Measurements from ENCODE around the gene ERVW-1. TPM values are rescaled to one million over a fixed set of nuclear protein-coding genes. Genes with fewer than 3 reads are reported as not detected.

The ERVW-1 gene
- polyA plus RNA-seq, 3 donors, result not detected

GRCh38 chr7:92462560-92462959 is 15.2 kb downstream of the ERVW-1 start:
- no peaks in the 10 kb centered on the region for H3K27me3 Mint-ChIP-seq (ENCODE audit: low read depth in 3 of 3)
- H3K4me3 ChIP-seq (replicated peaks in 1 of 3; ENCODE audit: low read depth in 2 of 3, low read length in 3 of 3), result no peak overlapping the region
- H3K9me3 ChIP-seq (replicated peaks in 1 of 2; ENCODE audit: control insufficient read depth in 1 of 2, insufficient read depth in 1 of 2, low read length in 2 of 2), result no peaks in the 10 kb centered on the region
- no peaks in the 10 kb centered on the region for H3K4me1 ChIP-seq (ENCODE audit: control insufficient read depth in 1 of 2, insufficient read depth in 2 of 2, low read length in 2 of 2)
- no peak overlapping the region for H3K9ac ChIP-seq (ENCODE audit: insufficient read depth, low read length, poor library complexity, severe bottlenecking)
- no peak for DNase-seq
- H3K4me2 ChIP-seq (replicated peaks; ENCODE audit: extremely low read depth, low read length, poor library complexity, severe bottlenecking), result no peak overlapping the region
- H3K27ac ChIP-seq (ENCODE audit: low read depth in 1 of 2, low read length in 2 of 2), result no peak overlapping the region
- no peak overlapping the region for H3K4me3 Mint-ChIP-seq
- no peaks in the 10 kb centered on the region for H3K79me2 ChIP-seq (ENCODE audit: insufficient read depth, low read length)
- no peaks in the 10 kb centered on the region for H4K20me1 ChIP-seq (ENCODE audit: insufficient read depth, low read length)
- no peaks in the 10 kb centered on the region for H3K27me3 ChIP-seq (ENCODE audit: control insufficient read depth in 2 of 2, insufficient read depth in 2 of 2, low read length in 2 of 2)
- H3K27ac Mint-ChIP-seq, result no peak overlapping the region
- H3K4me1 Mint-ChIP-seq, result no peaks in the 10 kb centered on the region
- peaks cover 17 to 39% of the 10 kb centered on the region in 2 donors for H3K36me3 Mint-ChIP-seq
- TF ChIP-seq CTCF (IDR thresholded peaks at IDR 0.05), result no peak
- peaks cover 6 to 38% of the 10 kb centered on the region in 2 donors for H3K36me3 ChIP-seq (replicated peaks in 1 of 2; ENCODE audit: control insufficient read depth in 1 of 2, insufficient read depth in 2 of 2, low read length in 2 of 2)
- H3K9me3 Mint-ChIP-seq, result peaks cover 0 to 2% (median 0%) of the 10 kb centered on the region in 7 donors
- intact Hi-C loops (cut with micrococcal nuclease), result no loop called here
- WGBS (ENCODE audit: insufficient coverage), result no CpG with 5 or more reads among the region's 3 CpGs
- H2AFZ ChIP-seq (ENCODE audit: insufficient read depth, low read depth, low read length, poor library complexity, severe bottlenecking), result no peak overlapping the region

DNA sequence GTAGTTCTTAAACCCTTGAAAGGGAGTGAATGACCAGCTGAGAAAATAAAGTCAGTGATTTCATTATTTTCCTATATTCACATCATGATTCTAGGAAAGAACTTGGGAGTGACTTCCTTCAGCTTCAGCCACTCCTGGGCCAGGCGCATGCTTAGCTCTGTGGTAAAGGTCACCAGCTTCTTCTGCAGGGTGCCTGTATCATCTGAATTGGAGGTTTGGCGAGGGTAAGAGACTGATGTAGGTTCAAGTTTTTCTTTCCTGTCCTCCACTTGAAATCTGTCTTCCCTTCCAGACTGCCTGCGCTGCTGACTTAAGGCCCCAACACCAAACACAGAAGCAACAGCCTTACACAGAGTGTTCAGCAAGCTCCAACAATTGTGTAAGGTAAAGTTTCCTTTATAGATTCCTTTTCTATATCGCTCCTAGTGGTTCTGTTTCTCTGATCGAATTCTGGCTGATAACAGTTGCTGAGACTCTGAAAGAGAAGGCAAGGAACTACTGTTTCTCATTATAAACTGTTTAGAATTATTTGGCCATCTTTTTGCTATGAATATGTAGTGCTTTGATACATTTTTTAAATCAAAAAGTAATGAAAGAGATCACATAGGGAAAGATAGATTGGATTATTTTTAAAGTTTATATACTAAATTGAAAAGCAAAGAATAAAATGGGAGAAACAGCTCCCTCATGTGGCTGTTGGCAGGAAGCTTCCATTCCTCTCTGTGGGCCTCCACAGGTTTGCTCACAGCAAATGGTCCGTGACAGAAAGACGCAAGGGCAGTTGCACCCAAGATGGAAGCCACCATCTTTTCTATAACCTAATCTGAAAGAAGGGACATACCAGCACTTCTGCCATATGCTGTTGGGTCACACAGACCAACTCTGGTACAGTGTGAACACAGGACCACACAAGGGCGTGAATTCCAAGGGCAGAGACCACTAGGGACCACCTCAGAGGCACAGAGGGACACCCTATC is 16.4 kb downstream of the ERVW-1 start:
- peak; percentile 76 for TF ChIP-seq CTCF (IDR thresholded peaks at IDR 0.05)
- H3K27me3 Mint-ChIP-seq (ENCODE audit: low read depth in 3 of 3), result no peaks in the 10 kb centered on the region
- 60% methylated on average over 1 of the region's 8 CpGs for WGBS (ENCODE audit: insufficient coverage)
- peaks cover 15 to 48% of the 10 kb centered on the region in 2 donors for H3K36me3 ChIP-seq (replicated peaks in 1 of 2; ENCODE audit: control insufficient read depth in 1 of 2, insufficient read depth in 2 of 2, low read length in 2 of 2)
- H3K36me3 Mint-ChIP-seq, result peaks cover 20 to 47% of the 10 kb centered on the region in 2 donors
- H3K27ac ChIP-seq (ENCODE audit: low read depth in 1 of 2, low read length in 2 of 2), result no peak overlapping the region
- no peaks in the 10 kb centered on the region for H3K4me1 Mint-ChIP-seq
- H3K27me3 ChIP-seq (ENCODE audit: control insufficient read depth in 2 of 2, insufficient read depth in 2 of 2, low read length in 2 of 2), result no peaks in the 10 kb centered on the region
- H2AFZ ChIP-seq (ENCODE audit: insufficient read depth, low read depth, low read length, poor library complexity, severe bottlenecking), result no peak overlapping the region
- H3K9ac ChIP-seq (ENCODE audit: insufficient read depth, low read length, poor library complexity, severe bottlenecking), result no peak overlapping the region
- no peaks in the 10 kb centered on the region for H3K79me2 ChIP-seq (ENCODE audit: insufficient read depth, low read length)
- no peak overlapping the region for H3K4me2 ChIP-seq (replicated peaks; ENCODE audit: extremely low read depth, low read length, poor library complexity, severe bottlenecking)
- H3K9me3 Mint-ChIP-seq, result no peaks in the 10 kb centered on the region
- H3K4me3 ChIP-seq (replicated peaks in 1 of 3; ENCODE audit: low read depth in 2 of 3, low read length in 3 of 3), result no peak overlapping the region
- no peaks in the 10 kb centered on the region for H3K9me3 ChIP-seq (replicated peaks in 1 of 2; ENCODE audit: control insufficient read depth in 1 of 2, insufficient read depth in 1 of 2, low read length in 2 of 2)
- intact Hi-C loops (cut with micrococcal nuclease), result no loop called here
- no peaks in the 10 kb centered on the region for H3K4me1 ChIP-seq (ENCODE audit: control insufficient read depth in 1 of 2, insufficient read depth in 2 of 2, low read length in 2 of 2)
- DNase-seq, result no peak
- H4K20me1 ChIP-seq (ENCODE audit: insufficient read depth, low read length), result no peaks in the 10 kb centered on the region
- peak overlapping the region in 1 of 7 donors; percentile 3 for H3K27ac Mint-ChIP-seq
- H3K4me3 Mint-ChIP-seq, result no peak overlapping the region

All from CD14-positive monocyte (primary cell).